IPS DF 6.9 (cell line): ENCODE data around the gene MARCHF5.

Source experiments
- DNase-seq: peaks from one replicate; pipeline ENCODE4 v3.0.0-alpha.2; 2013; ENCODE audit warnings: low read depth, low spot score
- H3K27ac ChIP-seq: one replicate; pipeline ENCODE4 v1.5.1; 2013; ENCODE audit warnings: low read length, control low read depth
- H3K27me3 ChIP-seq: 2 replicates; pipeline ENCODE4 v1.6.1; 2013; ENCODE audit warnings: mild to moderate bottlenecking, low read length; ENCODE audit not compliant: control insufficient read depth, insufficient read depth
- H3K36me3 ChIP-seq: 2 replicates; pipeline ENCODE4 v1.6.1; 2013; ENCODE audit warnings: low read length; ENCODE audit not compliant: control insufficient read depth, insufficient read depth
- H3K4me1 ChIP-seq: 2 replicates; pipeline ENCODE4 v1.6.1; 2013; ENCODE audit warnings: low read length; ENCODE audit not compliant: control insufficient read depth, insufficient read depth
- H3K4me3 ChIP-seq: 2 replicates; pipeline ENCODE4 v1.5.1; 2013; ENCODE audit warnings: mild to moderate bottlenecking, low read length
- H3K9me3 ChIP-seq: 2 replicates; pipeline ENCODE4 v1.6.1; 2013; ENCODE audit warnings: low read length, inconsistent platforms; ENCODE audit not compliant: control insufficient read depth, insufficient read depth
- WGBS: extraction: QIAGEN DNeasy Blood & Tissue Kit; methylation state at CpG from one replicate; pipeline ENCODE4 v1.1.7; 2013; ENCODE audit warnings: mixed read lengths, missing lambda C conversion rate; ENCODE audit not compliant: insufficient read length, insufficient coverage; 5-methylcytosine and 5-hydroxymethylcytosine counted together

Gene MARCHF5

GRCh38 chr10:92290837-92291615 is at the start of gene MARCHF5, which contains the start of gene CPEB3:
Gene MARCHF5 (plus strand): TSS chr10:92291167. CDS start chr10:92291495, 328 bp downstream.
Gene CPEB3 (minus strand): TSS chr10:92291078. CDS start chr10:92240350, 50,728 bp downstream.
- no CpG with 5 or more reads among the region's 79 CpGs for WGBS
- H3K36me3 ChIP-seq: no peaks in the 10 kb centered on the region
- no peaks in the 10 kb centered on the region for H3K27me3 ChIP-seq
- peak within 1 kb of the TSS; percentile 90 for H3K4me3 ChIP-seq
- H3K9me3 ChIP-seq: no peaks in the 10 kb centered on the region
- DNase-seq: peak; percentile 82
- no peaks in the 10 kb centered on the region for H3K4me1 ChIP-seq
- no peak within 1 kb of the TSS for H3K27ac ChIP-seq

GRCh38 chr10:92241501-92241900 is 49.5 kb upstream of the MARCHF5 start:
- no peak for DNase-seq
- H3K27ac ChIP-seq: no peak overlapping the region
- no peaks in the 10 kb centered on the region for H3K4me1 ChIP-seq
- H3K36me3 ChIP-seq: no peaks in the 10 kb centered on the region
- peaks cover 17% of the 10 kb centered on the region for H3K27me3 ChIP-seq
- WGBS: no CpG with 5 or more reads among the region's 1 CpG
- no peak overlapping the region for H3K4me3 ChIP-seq
- no peaks in the 10 kb centered on the region for H3K9me3 ChIP-seq

GRCh38 chr10:92242380-92242779 is 48.6 kb upstream of the MARCHF5 start:
- no peak overlapping the region for H3K27ac ChIP-seq
- H3K4me1 ChIP-seq: no peaks in the 10 kb centered on the region
- H3K27me3 ChIP-seq: peaks cover 17% of the 10 kb centered on the region
- DNase-seq: no peak
- no peak overlapping the region for H3K4me3 ChIP-seq
- WGBS: no CpG with 5 or more reads among the region's 2 CpGs
- no peaks in the 10 kb centered on the region for H3K36me3 ChIP-seq
- no peaks in the 10 kb centered on the region for H3K9me3 ChIP-seq

- no peak overlapping the region for H3K4me3 ChIP-seq
- no CpG with 5 or more reads among the region's 8 CpGs for WGBS
- peaks cover 14% of the 10 kb centered on the region for H3K27me3 ChIP-seq
- H3K36me3 ChIP-seq: no peaks in the 10 kb centered on the region
- no peak overlapping the region for H3K27ac ChIP-seq
- DNase-seq: no peak
- no peaks in the 10 kb centered on the region for H3K4me1 ChIP-seq
- H3K9me3 ChIP-seq: no peaks in the 10 kb centered on the region
Measured at GRCh38 chr10:92242910-92243671, 47.9 kb upstream of the MARCHF5 start.

- no CpG with 5 or more reads among the region's 3 CpGs for WGBS
- no peaks in the 10 kb centered on the region for H3K4me1 ChIP-seq
Measured at GRCh38 chr10:92244796-92245195, 46.2 kb upstream of the MARCHF5 start.

GRCh38 chr10:92248566-92248965 is 42.4 kb upstream of the MARCHF5 start:
- H3K27ac ChIP-seq: no peak overlapping the region
- no peak for DNase-seq
- no peaks in the 10 kb centered on the region for H3K36me3 ChIP-seq
- no peaks in the 10 kb centered on the region for H3K4me1 ChIP-seq
- H3K27me3 ChIP-seq: no peaks in the 10 kb centered on the region
- H3K4me3 ChIP-seq: no peak overlapping the region
- WGBS: no CpG with 5 or more reads among the region's 2 CpGs
- H3K9me3 ChIP-seq: no peaks in the 10 kb centered on the region

More at GRCh38 chr10:92244796-92245195, 46.2 kb upstream of the MARCHF5 start:
- no peaks in the 10 kb centered on the region for H3K36me3 ChIP-seq
- H3K4me3 ChIP-seq: no peak overlapping the region
- H3K27me3 ChIP-seq: peaks cover under 1% of the 10 kb centered on the region; the same call in 1 of the 2 replicates
- DNase-seq: no peak
- no peak overlapping the region for H3K27ac ChIP-seq
- H3K9me3 ChIP-seq: no peaks in the 10 kb centered on the region

- no CpG with 5 or more reads among the region's 2 CpGs for whole genome bisulfite sequencing
- H3K4me3 ChIP-seq: no peak overlapping the region
- no peak overlapping the region for H3K27ac ChIP-seq
- DNase-seq: no peak
- H3K4me1 ChIP-seq: no peaks in the 10 kb centered on the region
- no peaks in the 10 kb centered on the region for H3K36me3 ChIP-seq
- H3K9me3 ChIP-seq: no peaks in the 10 kb centered on the region
- H3K27me3 ChIP-seq: no peaks in the 10 kb centered on the region
Measured at GRCh38 chr10:92263396-92263795, 27.6 kb upstream of the MARCHF5 start.

- no peak for DNase-seq
- Histone ChIP-seq H3K27me3 (no peaks in the 10 kb centered on the region), H3K4me1 (no peaks in the 10 kb centered on the region), H3K27ac (no peak overlapping the region), H3K36me3 (no peaks in the 10 kb centered on the region), H3K9me3 (no peaks in the 10 kb centered on the region), H3K4me3 (no peak overlapping the region)
- WGBS: no CpG with 5 or more reads among the region's 2 CpGs
Measured at GRCh38 chr10:92264249-92264648, 26.7 kb upstream of the MARCHF5 start.

GRCh38 chr10:92265687-92266258 is 25.2 kb upstream of the MARCHF5 start:
- H3K27me3 ChIP-seq: no peaks in the 10 kb centered on the region
- no CpG with 5 or more reads among the region's 2 CpGs for WGBS
- no peak overlapping the region for H3K27ac ChIP-seq
- no peak for DNase-seq
- H3K36me3 ChIP-seq: no peaks in the 10 kb centered on the region
- no peak overlapping the region for H3K4me3 ChIP-seq
- H3K4me1 ChIP-seq: no peaks in the 10 kb centered on the region
- no peaks in the 10 kb centered on the region for H3K9me3 ChIP-seq

- no peaks in the 10 kb centered on the region for H3K4me1 ChIP-seq
- H3K27ac ChIP-seq: no peak overlapping the region
- H3K27me3 ChIP-seq: no peaks in the 10 kb centered on the region
- no peak overlapping the region for H3K4me3 ChIP-seq
- DNase-seq: no peak
- H3K36me3 ChIP-seq: no peaks in the 10 kb centered on the region
- H3K9me3 ChIP-seq: no peaks in the 10 kb centered on the region
Measured at GRCh38 chr10:92267343-92267742, 23.6 kb upstream of the MARCHF5 start.
